Tibial nerve (tissue), 4 donors: ENCODE data around the gene SERINC1. TPM values are rescaled to one million over a fixed set of nuclear protein-coding genes. Genes with fewer than 3 reads are reported as not detected.

ENCODE experiments used
- DNase-seq, 2 donors: peaks; one replicate each; pipeline ENCODE4 v3.0.0-alpha.2; 2019; ENCODE audit warnings: low spot score in 2 of 2
- H3K27ac ChIP-seq, 4 donors: fragments of 200-600 bp; sonication (generic) in 3 of 4; one replicate each; pipeline ENCODE4 v1.5.1; 2017 to 2019; ENCODE audit warnings: mild to moderate bottlenecking in 1 of 4
- H3K27me3 ChIP-seq, 2 donors: fragments of 200-600 bp; sonication (generic) in 1 of 2; one replicate each; pipeline versions ENCODE4 v1.5.1 to v1.6.0; 2017 to 2019
- H3K36me3 ChIP-seq, 3 donors: fragments of 200-600 bp; sonication (generic); one replicate each; pipeline ENCODE4 v1.5.1; 2018 to 2019
- H3K4me1 ChIP-seq, 4 donors: fragments of 200-600 bp; sonication (generic) in 3 of 4; one replicate each; pipeline ENCODE4 v1.5.1; 2017 to 2019
- H3K4me3 ChIP-seq, 4 donors: fragments of 200-600 bp; sonication (generic) in 3 of 4; one replicate each; pipeline ENCODE4 v1.5.1; 2017 to 2019; ENCODE audit warnings: mild to moderate bottlenecking in 1 of 4, moderate library complexity in 1 of 4
- H3K9me3 ChIP-seq, 4 donors: fragments of 200-600 bp; sonication (generic) in 3 of 4; one replicate each; pipeline ENCODE4 v1.5.1; 2017 to 2019
- EP300 ChIP-seq, 2 donors: sonication (generic); formaldehyde crosslinking; IDR thresholded peaks; one replicate each; pipeline ENCODE4 v1.6.1; 2017; ENCODE audit warnings: antibody characterized with exemption in 2 of 2, mild to moderate bottlenecking in 1 of 2
- POLR2A ChIP-seq, 2 donors: fragments of 450-650 bp; IDR thresholded peaks; one replicate each; pipeline ENCODE4 v1.6.1; 2017; ENCODE audit warnings: antibody characterized with exemption in 2 of 2, mild to moderate bottlenecking in 2 of 2, moderate library complexity in 2 of 2
- WGBS, 2 donors: methylation state at CpG; one replicate each; pipeline ENCODE4 v1.1.5; 2018; 5-methylcytosine and 5-hydroxymethylcytosine counted together
- total RNA-seq, 4 donors: library from RNA; depleted of rRNA; stranded (reverse); fragments of >200 nt; gene quantifications; one replicate each; pipeline ENCODE4 v1.1.0, GENCODE V29; 2016
- TF ChIP-seq, protein P1 (sequence below), 5 experiments: fragments of 200-600 bp in 3 of 5; fragments of 450-650 bp in 2 of 5; sonication (generic) in 3 of 5; IDR thresholded peaks; one replicate each; pipeline ENCODE4 v1.5.1; 2016 to 2019; ENCODE audit warnings: antibody characterized with exemption in 5 of 5, mild to moderate bottlenecking in 3 of 5, moderate library complexity in 2 of 5

The SERINC1 gene
- total RNA-seq, 4 donors from 2014 or later, result 167 to 275 (median 248) TPM

DNA sequence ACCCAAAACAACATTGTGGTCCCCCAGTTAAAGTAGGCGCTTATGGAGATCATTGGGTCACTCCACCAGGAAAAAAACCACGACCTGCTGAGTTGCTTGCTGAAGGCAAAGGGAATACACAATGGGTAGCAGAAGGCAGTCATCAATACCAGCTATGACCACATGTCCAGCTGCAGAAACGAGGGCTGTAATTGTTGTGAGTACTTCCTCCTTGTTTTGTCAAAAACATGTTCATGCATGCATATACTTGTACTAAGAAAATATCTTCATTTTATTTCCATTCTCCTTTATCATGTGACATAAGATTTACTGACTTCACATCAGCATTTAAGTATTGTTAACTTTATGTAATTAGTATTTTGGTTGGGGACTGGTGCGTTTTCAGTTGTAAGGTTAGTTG, 16.9 kb downstream of the SERINC1 start:
- WGBS, 2 donors, result 86% methylated on average over 4 of the region's 4 CpGs
- H3K9me3 ChIP-seq, result no peaks in the 10 kb centered on the region
- H3K27me3 ChIP-seq, result no peaks in the 10 kb centered on the region
- TF ChIP-seq EP300 (IDR thresholded peaks at IDR 0.05) (no peak), POLR2A (IDR thresholded peaks at IDR 0.05) (no peak)
- TF ChIP-seq, protein P1, sequence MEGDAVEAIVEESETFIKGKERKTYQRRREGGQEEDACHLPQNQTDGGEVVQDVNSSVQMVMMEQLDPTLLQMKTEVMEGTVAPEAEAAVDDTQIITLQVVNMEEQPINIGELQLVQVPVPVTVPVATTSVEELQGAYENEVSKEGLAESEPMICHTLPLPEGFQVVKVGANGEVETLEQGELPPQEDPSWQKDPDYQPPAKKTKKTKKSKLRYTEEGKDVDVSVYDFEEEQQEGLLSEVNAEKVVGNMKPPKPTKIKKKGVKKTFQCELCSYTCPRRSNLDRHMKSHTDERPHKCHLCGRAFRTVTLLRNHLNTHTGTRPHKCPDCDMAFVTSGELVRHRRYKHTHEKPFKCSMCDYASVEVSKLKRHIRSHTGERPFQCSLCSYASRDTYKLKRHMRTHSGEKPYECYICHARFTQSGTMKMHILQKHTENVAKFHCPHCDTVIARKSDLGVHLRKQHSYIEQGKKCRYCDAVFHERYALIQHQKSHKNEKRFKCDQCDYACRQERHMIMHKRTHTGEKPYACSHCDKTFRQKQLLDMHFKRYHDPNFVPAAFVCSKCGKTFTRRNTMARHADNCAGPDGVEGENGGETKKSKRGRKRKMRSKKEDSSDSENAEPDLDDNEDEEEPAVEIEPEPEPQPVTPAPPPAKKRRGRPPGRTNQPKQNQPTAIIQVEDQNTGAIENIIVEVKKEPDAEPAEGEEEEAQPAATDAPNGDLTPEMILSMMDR (IDR thresholded peaks at IDR 0.05), result no peak
- no peak overlapping the region for H3K27ac ChIP-seq
- no peak overlapping the region for H3K4me3 ChIP-seq
- peaks cover 0 to 59% (median 17%) of the 10 kb centered on the region in 4 donors for H3K4me1 ChIP-seq
- DNase-seq, result no peak
- peaks cover 3 to 74% (median 12%) of the 10 kb centered on the region in 3 donors for H3K36me3 ChIP-seq

DNA sequence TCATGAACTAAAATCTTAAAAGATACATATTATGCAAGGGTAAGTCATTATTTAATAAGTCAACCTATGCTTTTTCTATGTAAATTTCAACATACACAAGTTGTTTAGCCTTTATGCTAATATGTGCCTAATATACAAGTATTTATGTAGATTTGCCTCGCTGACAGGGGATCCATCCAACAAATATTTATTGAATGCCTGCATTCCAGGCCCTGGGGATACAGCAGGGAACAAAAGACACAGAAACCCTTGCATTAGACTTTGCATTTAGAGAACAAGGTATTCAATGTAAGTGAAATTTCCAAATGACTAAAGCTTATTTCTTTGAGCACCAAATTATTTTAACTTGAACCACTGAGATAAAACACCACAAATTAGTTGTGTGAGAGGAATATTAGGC, 19.1 kb downstream of the SERINC1 start:
- H3K27ac ChIP-seq, result no peak overlapping the region
- no peaks in the 10 kb centered on the region for H3K27me3 ChIP-seq
- H3K4me3 ChIP-seq, result no peak overlapping the region
- H3K9me3 ChIP-seq, result no peaks in the 10 kb centered on the region
- H3K36me3 ChIP-seq, result peaks cover 3 to 89% (median 21%) of the 10 kb centered on the region in 3 donors
- no peak for TF ChIP-seq POLR2A (IDR thresholded peaks at IDR 0.05)
- TF ChIP-seq EP300 (IDR thresholded peaks at IDR 0.05), result no peak
- TF ChIP-seq, protein P1 (IDR thresholded peaks at IDR 0.05), result no peak
- H3K4me1 ChIP-seq, result peaks cover 0 to 37% (median 3%) of the 10 kb centered on the region in 4 donors
- WGBS, 2 donors, result 30 to 39% methylated on average over 1 of the region's 1 CpG
- no peak for DNase-seq

DNA sequence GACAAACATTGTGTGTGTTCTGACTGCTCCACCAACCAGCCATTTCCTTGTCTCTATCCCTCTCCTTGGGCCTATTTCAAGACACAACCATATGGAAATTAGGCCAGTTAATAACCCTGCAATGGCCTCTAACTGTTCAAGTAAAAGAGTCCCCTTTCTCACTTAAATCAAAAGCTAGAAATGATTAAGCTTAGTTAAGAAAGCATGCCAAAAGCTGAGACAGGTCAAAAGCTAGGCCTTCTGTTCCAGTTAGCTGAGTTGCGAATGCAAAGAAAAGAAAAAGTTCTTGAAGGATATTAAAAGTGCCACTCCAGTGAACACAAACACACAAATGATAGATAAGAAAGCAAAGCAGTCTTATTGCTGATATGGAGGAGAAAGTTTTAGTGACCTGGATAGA, 22.5 kb downstream of the SERINC1 start:
- no peak for DNase-seq
- H3K9me3 ChIP-seq, result no peaks in the 10 kb centered on the region
- no peak for TF ChIP-seq POLR2A (IDR thresholded peaks at IDR 0.05)
- TF ChIP-seq, protein P1 (IDR thresholded peaks at IDR 0.05), result no peak
- no peak for TF ChIP-seq EP300 (IDR thresholded peaks at IDR 0.05)
- WGBS, 2 donors, result 93 to 100% methylated on average over 1 of the region's 1 CpG
- H3K36me3 ChIP-seq, result peaks cover 3 to 88% (median 21%) of the 10 kb centered on the region in 3 donors
- H3K4me3 ChIP-seq, result no peak overlapping the region
- no peak overlapping the region for H3K27ac ChIP-seq
- H3K4me1 ChIP-seq, result peaks cover 0 to 14% (median 0%) of the 10 kb centered on the region in 4 donors
- no peaks in the 10 kb centered on the region for H3K27me3 ChIP-seq

DNA sequence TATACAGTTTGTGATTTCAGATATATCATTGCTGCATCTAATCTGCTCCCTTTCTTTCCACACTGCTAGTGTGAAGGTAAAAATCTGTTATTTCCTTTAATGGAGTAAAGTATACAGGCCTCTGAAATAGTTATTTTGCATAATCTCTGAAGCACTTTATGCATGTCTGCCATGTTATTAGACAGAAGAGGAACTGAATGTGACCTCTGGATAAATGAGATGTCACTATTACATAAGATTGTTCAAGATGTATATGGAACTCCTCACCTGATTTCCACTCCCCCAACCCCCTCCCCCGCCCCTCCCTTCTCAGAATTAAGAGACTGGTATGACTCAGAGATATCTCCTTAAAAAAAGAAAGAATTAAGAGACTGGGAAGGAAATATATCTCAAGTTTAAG, 26.3 kb downstream of the SERINC1 start:
- Histone ChIP-seq H3K27me3 (no peaks in the 10 kb centered on the region), H3K4me3 (no peak overlapping the region), H3K36me3 (peaks cover 0 to 91% (median 10%) of the 10 kb centered on the region in 3 donors), H3K27ac (no peak overlapping the region), H3K9me3 (no peaks in the 10 kb centered on the region), H3K4me1 (peaks cover 0 to 6% (median 0%) of the 10 kb centered on the region in 4 donors)
- TF ChIP-seq EP300 (IDR thresholded peaks at IDR 0.05), result no peak
- TF ChIP-seq POLR2A (IDR thresholded peaks at IDR 0.05), result no peak
- TF ChIP-seq, protein P1 (IDR thresholded peaks at IDR 0.05), result no peak
- DNase-seq, result no peak
- 97 to 100% methylated on average over 1 of the region's 1 CpG for WGBS, 2 donors

DNA sequence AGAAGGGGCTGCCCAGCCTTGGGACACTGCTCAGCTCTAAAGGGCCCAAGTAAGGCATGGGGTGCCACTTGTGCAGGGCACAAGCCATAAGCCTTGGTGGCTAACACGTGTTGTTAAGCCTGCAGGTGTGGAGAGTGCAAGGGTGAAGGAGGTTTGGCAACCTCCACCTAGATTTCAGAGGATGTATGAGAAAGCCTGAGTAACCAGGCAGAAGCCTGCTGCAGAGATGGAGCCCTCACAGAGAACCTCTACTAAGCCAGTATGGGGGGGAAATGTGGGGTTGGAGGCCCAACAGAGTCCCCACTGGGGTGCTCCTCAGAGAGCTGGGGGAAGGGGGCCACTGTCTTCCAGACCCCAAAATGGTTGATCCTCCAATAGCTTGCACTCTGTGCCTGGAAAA, 32.6 kb downstream of the SERINC1 start:
- WGBS, 2 donors, result 95% methylated on average over 1 of the region's 1 CpG
- Histone ChIP-seq H3K4me3 (no peak overlapping the region), H3K9me3 (peaks cover 0 to 2% (median 0%) of the 10 kb centered on the region in 4 donors), H3K27me3 (no peaks in the 10 kb centered on the region), H3K4me1 (no peaks in the 10 kb centered on the region), H3K36me3 (peaks cover 0 to 95% (median 3%) of the 10 kb centered on the region in 3 donors), H3K27ac (no peak overlapping the region)
- no peak for TF ChIP-seq POLR2A (IDR thresholded peaks at IDR 0.05)
- no peak for TF ChIP-seq EP300 (IDR thresholded peaks at IDR 0.05)
- TF ChIP-seq, protein P1 (IDR thresholded peaks at IDR 0.05), result no peak
- no peak for DNase-seq
